ENCODE measurements around the gene SPON2. TPM values are rescaled to one million over a fixed set of nuclear protein-coding genes. Genes with fewer than 3 reads are reported as not detected.

SPON2 gene
- total RNA-seq, 6 donors from 2014 or later = 23.2 to 81.3 (median 50.8) TPM

DNA sequence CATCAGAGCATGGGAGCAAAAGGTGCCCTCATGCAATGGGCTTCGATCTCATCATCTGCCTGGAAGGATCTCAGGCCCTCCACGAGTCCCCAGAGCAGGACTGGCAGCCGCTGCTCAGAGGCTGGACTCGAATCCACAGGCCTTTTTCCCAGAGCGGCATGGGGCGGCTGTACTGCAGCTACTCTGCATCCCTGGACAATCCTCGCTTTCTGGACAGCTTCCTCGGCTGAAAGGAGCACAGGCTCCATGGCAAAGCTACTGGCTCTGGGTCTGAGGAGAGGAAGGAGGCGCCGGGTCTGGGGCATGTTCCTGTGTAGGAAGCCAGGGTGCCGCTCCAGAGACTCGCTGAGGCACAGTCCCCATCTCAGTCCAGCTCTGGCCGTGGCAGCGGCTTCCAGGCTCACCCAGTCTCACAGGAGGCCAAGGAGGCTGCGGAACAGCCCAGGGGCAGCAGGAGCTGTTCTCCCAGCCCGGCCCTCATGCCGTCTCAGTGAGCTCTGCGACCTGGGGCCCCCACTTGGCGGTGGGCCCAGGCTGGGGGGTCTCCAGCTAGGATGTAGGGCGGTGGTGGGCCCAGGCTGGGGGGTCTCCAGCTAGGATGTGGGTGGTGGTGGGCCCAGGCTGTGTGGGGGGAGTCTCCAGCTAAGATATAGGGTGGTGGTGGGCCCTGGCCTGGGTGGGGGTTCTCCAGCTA is 2.7 kb upstream of the SPON2 start:
- Histone ChIP-seq H3K36me3 (no peaks in the 10 kb centered on the region), H3K9me3 (peaks cover 0 to 5% (median 0%) of the 10 kb centered on the region in 4 donors), H3K4me1 (peaks cover 26 to 35% (median 28%) of the 10 kb centered on the region in 4 donors), H3K4me3 (no peak overlapping the region), H3K27ac (no peak overlapping the region), H3K27me3 (peaks cover 0 to 26% (median 17%) of the 10 kb centered on the region in 4 donors)
- TF ChIP-seq, protein P1, sequence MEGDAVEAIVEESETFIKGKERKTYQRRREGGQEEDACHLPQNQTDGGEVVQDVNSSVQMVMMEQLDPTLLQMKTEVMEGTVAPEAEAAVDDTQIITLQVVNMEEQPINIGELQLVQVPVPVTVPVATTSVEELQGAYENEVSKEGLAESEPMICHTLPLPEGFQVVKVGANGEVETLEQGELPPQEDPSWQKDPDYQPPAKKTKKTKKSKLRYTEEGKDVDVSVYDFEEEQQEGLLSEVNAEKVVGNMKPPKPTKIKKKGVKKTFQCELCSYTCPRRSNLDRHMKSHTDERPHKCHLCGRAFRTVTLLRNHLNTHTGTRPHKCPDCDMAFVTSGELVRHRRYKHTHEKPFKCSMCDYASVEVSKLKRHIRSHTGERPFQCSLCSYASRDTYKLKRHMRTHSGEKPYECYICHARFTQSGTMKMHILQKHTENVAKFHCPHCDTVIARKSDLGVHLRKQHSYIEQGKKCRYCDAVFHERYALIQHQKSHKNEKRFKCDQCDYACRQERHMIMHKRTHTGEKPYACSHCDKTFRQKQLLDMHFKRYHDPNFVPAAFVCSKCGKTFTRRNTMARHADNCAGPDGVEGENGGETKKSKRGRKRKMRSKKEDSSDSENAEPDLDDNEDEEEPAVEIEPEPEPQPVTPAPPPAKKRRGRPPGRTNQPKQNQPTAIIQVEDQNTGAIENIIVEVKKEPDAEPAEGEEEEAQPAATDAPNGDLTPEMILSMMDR (IDR thresholded peaks at IDR 0.05) = no peak
- TF ChIP-seq POLR2A (IDR thresholded peaks at IDR 0.05) (no peak), POLR2AphosphoS5 (IDR thresholded peaks at IDR 0.05) (no peak), EP300 (IDR thresholded peaks at IDR 0.05) (no peak)
- 87 to 95% methylated on average over 3 to 20 of the region's 20 CpGs for WGBS, 2 donors
- ATAC-seq (ENCODE audit: low FRiP score in 2 of 2) (no peak), DNase-seq (peak in 1 of 2 donors; percentile 79)

GRCh38 chr4:1172971-1173757 is 781 bp upstream of the SPON2 start:
- WGBS, 2 donors = 70 to 74% methylated on average over 16 to 18 of the region's 20 CpGs
- peaks cover 27 to 36% (median 30%) of the 10 kb centered on the region in 4 donors for H3K4me1 ChIP-seq
- ATAC-seq (ENCODE audit: low FRiP score in 2 of 2) = peak in 1 of 2 donors; percentile 73
- peak in 1 of 2 donors; percentile 18 for DNase-seq
- H3K36me3 ChIP-seq = peaks cover 0 to 4% (median 0%) of the 10 kb centered on the region in 4 donors
- H3K27ac ChIP-seq = peak overlapping the region in 3 of 4 donors; percentile 43 to 69 (median 64)
- peak overlapping the region in 1 of 4 donors; percentile 3 for H3K4me3 ChIP-seq
- TF ChIP-seq, protein P1 (IDR thresholded peaks at IDR 0.05) = no peak
- TF ChIP-seq EP300 (IDR thresholded peaks at IDR 0.05) (no peak), POLR2A (IDR thresholded peaks at IDR 0.05) (no peak), POLR2AphosphoS5 (IDR thresholded peaks at IDR 0.05) (no peak)
- H3K27me3 ChIP-seq = peaks cover 0 to 30% (median 17%) of the 10 kb centered on the region in 4 donors
- no peaks in the 10 kb centered on the region for H3K9me3 ChIP-seq

- ATAC-seq (ENCODE audit: low FRiP score in 2 of 2) (no peak), DNase-seq (peak; percentile 20 to 90)
- no peak for TF ChIP-seq EP300 (IDR thresholded peaks at IDR 0.05)
- Histone ChIP-seq H3K4me3 (peak overlapping the region in 3 of 4 donors; percentile 28 to 49 (median 43)), H3K27me3 (peaks cover 0 to 30% (median 17%) of the 10 kb centered on the region in 4 donors), H3K27ac (peak overlapping the region; percentile 43 to 69 (median 58)), H3K9me3 (no peaks in the 10 kb centered on the region), H3K4me1 (peaks cover 37 to 52% (median 43%) of the 10 kb centered on the region in 4 donors), H3K36me3 (peaks cover 0 to 4% (median 0%) of the 10 kb centered on the region in 4 donors)
- 0 to 8% methylated on average over 14 to 59 of the region's 88 CpGs for WGBS, 2 donors
These were observed 814 bp downstream of the SPON2 start for GRCh38 chr4:1171311-1172227.

DNA sequence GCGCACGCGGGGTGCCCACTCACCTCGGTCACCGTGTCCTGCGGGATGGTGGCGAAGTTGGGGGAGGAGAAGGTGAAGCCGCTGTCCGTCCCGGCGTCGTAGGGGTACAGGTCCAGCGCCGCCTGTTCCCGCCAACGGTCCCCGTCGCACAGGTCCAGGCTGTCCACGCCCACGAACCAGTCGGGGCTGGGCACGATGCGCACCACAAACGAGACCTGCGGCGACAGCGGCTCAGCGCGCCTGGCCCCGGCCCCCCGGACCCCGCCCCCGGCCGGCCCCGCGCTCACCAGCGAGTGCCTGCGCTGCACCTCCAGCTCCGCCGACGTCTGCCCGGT is 1.4 kb downstream of the SPON2 start:
- Histone ChIP-seq H3K4me3 (peak overlapping the region in 3 of 4 donors; percentile 28 to 49 (median 43)), H3K27me3 (peaks cover 0 to 30% (median 17%) of the 10 kb centered on the region in 4 donors), H3K9me3 (no peaks in the 10 kb centered on the region), H3K4me1 (peaks cover 37 to 52% (median 43%) of the 10 kb centered on the region in 4 donors), H3K27ac (no peak overlapping the region), H3K36me3 (peaks cover 0 to 4% (median 0%) of the 10 kb centered on the region in 4 donors)
- DNase-seq (no peak), ATAC-seq (ENCODE audit: low FRiP score in 2 of 2) (no peak)
- WGBS, 2 donors = 61% methylated on average over 7 of the region's 42 CpGs; no CpG with 5 or more reads in 1 of the 2 donors
- no peak for TF ChIP-seq EP300 (IDR thresholded peaks at IDR 0.05)
- TF ChIP-seq POLR2A (IDR thresholded peaks at IDR 0.05) = no peak
- no peak for TF ChIP-seq POLR2AphosphoS5 (IDR thresholded peaks at IDR 0.05)
- TF ChIP-seq, protein P1 (IDR thresholded peaks at IDR 0.05) = no peak
